NCI-H187 treated with DMSO at 0.1 percent for 48 hours (cell line): ENCODE results near the gene NAALADL2.
"Not testable (repeated sequence)": the region's sequence is repeated elsewhere in the genome, so short reads cannot be mapped to it uniquely, and the experiment has no call there.

ENCODE experiments used
- DNase-seq: peaks from one replicate; lab custom pipeline; 2025; lab: John Stamatoyannopoulos, UW

NAALADL2 gene

GRCh38 chr3:175585898-175586297, 726.8 kb downstream of the NAALADL2 start:
- no peak for DNase-seq

- DNase-seq: no peak
These were observed 731.6 kb downstream of the NAALADL2 start for GRCh38 chr3:175590745-175591144.

- DNase-seq: no peak
These were observed 732.2 kb downstream of the NAALADL2 start for GRCh38 chr3:175591375-175591774.

- no peak for DNase-seq
These were observed 734.2 kb downstream of the NAALADL2 start for GRCh38 chr3:175593331-175593730.

- DNase-seq: no peak
These were observed 739.6 kb downstream of the NAALADL2 start for GRCh38 chr3:175598740-175599139.

GRCh38 chr3:175601521-175601920, 742.4 kb downstream of the NAALADL2 start:
- no peak for DNase-seq

GRCh38 chr3:175605851-175606250, 746.7 kb downstream of the NAALADL2 start:
- DNase-seq: no peak

GRCh38 chr3:175606650-175607318, 747.6 kb downstream of the NAALADL2 start:
- DNase-seq: no peak

- DNase-seq: no peak
These were observed 749.2 kb downstream of the NAALADL2 start for GRCh38 chr3:175608356-175608755.

GRCh38 chr3:175608911-175609310, 749.8 kb downstream of the NAALADL2 start:
- DNase-seq: no peak

- no peak for DNase-seq
These were observed 753.5 kb downstream of the NAALADL2 start for GRCh38 chr3:175612487-175613196.

- not testable (repeated sequence) for DNase-seq
These were observed 755.0 kb downstream of the NAALADL2 start for GRCh38 chr3:175614107-175614506.

GRCh38 chr3:175617247-175617646, 758.1 kb downstream of the NAALADL2 start:
- no peak for DNase-seq

- peak; percentile 49 for DNase-seq
These were observed 760.2 kb downstream of the NAALADL2 start for GRCh38 chr3:175619369-175619768.

- DNase-seq: no peak
These were observed 761.0 kb downstream of the NAALADL2 start for GRCh38 chr3:175620093-175620492.

- DNase-seq: no peak
These were observed 761.4 kb downstream of the NAALADL2 start for GRCh38 chr3:175620532-175620931.

- no peak for DNase-seq
These were observed 781.8 kb downstream of the NAALADL2 start for GRCh38 chr3:175640958-175641357.

GRCh38 chr3:175646865-175647264, 787.7 kb downstream of the NAALADL2 start:
- no peak for DNase-seq

GRCh38 chr3:175648899-175649298, 789.8 kb downstream of the NAALADL2 start:
- DNase-seq: no peak

- DNase-seq: no peak
These were observed 792.6 kb downstream of the NAALADL2 start for GRCh38 chr3:175651716-175652115.

- DNase-seq: no peak
These were observed 796.2 kb downstream of the NAALADL2 start for GRCh38 chr3:175655351-175655750.

- no peak for DNase-seq
These were observed 797.3 kb downstream of the NAALADL2 start for GRCh38 chr3:175656461-175656860.

- no peak for DNase-seq
These were observed 800.7 kb downstream of the NAALADL2 start for GRCh38 chr3:175659670-175660350.
